Bronchial epithelial cell (primary cell): Measurements from ENCODE around the gene NSDHL. TPM values are rescaled to one million over a fixed set of nuclear protein-coding genes. Genes with fewer than 3 reads are reported as not detected.
A peak's percentile ranks its signal among the peaks of the same experiment; 100 is the strongest.

ENCODE experiments used
- DNase-seq: peaks from one replicate; pipeline ENCODE4 v3.0.0-alpha.2; 2010; ENCODE audit warnings: low read depth
- FAIRE-seq: peaks from 2 replicates; lab custom pipeline; 2011; peaks lifted over from hg19 to GRCh38; lab: Jason Lieb, UNC
- H3K27me3 ChIP-seq: 2 replicates; pipeline ENCODE4 v1.5.1; 2011; ENCODE audit warnings: low read length; ENCODE audit not compliant: control insufficient read depth, insufficient read depth
- H3K36me3 ChIP-seq: 2 replicates; pipeline ENCODE4 v1.5.1; 2011; ENCODE audit warnings: low read length; ENCODE audit not compliant: control insufficient read depth, insufficient read depth
- H3K4me3 ChIP-seq: 2 replicates; pipeline ENCODE4 v1.5.1; 2011; ENCODE audit warnings: mild to moderate bottlenecking, low read depth, low read length, control low read depth
- total RNA-seq: library from RNA; depleted of rRNA; stranded (reverse); fragments of >200 nt; gene quantifications from 2 replicates; pipeline ENCODE4 v1.2.1, GENCODE V29; 2014
- TF ChIP-seq, protein P1 (sequence below): IDR thresholded peaks from 2 replicates; pipeline ENCODE4 v1.5.1; 2011; ENCODE audit warnings: mild to moderate bottlenecking, moderate library complexity, low read length, control low read depth, inconsistent platforms; ENCODE audit not compliant: insufficient read depth, severe bottlenecking

Gene NSDHL
- total RNA-seq, 1 donor from 2014 or later = 18.4 TPM

DNA sequence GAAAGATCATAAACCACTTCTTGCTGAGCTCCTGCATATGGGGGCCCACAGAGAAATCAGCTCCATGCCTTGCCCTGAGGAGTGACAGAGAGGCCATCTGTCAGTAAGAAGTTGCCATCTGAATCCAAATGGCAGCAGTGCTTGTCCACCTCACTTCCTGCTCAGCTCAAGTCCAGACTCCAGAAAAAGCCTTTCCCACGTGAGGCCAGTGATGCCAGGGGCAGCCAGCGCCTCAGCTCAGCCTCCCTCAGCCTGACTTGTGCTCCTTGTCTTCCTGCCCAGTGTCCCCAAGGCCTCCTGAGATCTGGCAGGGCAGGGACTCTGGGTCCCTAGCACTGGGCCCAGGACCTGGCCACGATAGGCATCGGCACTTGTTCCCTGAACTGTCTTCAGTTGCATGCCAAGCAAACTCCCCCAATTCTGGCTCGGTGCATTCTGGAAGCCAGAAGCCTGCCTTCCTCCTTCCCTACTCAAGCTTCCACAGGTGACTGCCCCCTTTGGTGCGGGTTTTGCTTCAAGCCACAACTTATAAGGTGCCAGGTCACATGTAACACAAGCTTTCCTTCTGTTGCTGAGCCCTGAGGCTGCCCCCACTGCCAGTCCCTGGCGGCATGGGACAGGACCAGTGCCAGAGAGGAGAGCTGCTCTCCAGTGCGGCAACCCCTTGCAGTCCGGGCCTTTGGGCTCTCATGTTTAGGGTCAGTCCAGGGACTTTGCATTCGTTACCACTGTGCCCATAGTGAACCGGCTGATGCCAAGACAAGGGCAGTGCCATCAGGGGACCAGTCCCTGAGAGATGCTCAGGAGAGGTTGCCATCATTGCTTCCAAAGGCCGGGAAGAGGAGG, 69.2 kb downstream of the NSDHL start:
- peak overlapping the region; percentile 62 for H3K4me3 ChIP-seq
- DNase-seq (no peak), FAIRE-seq (no peak)
- H3K36me3 ChIP-seq = peaks cover 12% of the 10 kb centered on the region
- TF ChIP-seq, protein P1, sequence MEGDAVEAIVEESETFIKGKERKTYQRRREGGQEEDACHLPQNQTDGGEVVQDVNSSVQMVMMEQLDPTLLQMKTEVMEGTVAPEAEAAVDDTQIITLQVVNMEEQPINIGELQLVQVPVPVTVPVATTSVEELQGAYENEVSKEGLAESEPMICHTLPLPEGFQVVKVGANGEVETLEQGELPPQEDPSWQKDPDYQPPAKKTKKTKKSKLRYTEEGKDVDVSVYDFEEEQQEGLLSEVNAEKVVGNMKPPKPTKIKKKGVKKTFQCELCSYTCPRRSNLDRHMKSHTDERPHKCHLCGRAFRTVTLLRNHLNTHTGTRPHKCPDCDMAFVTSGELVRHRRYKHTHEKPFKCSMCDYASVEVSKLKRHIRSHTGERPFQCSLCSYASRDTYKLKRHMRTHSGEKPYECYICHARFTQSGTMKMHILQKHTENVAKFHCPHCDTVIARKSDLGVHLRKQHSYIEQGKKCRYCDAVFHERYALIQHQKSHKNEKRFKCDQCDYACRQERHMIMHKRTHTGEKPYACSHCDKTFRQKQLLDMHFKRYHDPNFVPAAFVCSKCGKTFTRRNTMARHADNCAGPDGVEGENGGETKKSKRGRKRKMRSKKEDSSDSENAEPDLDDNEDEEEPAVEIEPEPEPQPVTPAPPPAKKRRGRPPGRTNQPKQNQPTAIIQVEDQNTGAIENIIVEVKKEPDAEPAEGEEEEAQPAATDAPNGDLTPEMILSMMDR = no peak
- no peaks in the 10 kb centered on the region for H3K27me3 ChIP-seq

DNA sequence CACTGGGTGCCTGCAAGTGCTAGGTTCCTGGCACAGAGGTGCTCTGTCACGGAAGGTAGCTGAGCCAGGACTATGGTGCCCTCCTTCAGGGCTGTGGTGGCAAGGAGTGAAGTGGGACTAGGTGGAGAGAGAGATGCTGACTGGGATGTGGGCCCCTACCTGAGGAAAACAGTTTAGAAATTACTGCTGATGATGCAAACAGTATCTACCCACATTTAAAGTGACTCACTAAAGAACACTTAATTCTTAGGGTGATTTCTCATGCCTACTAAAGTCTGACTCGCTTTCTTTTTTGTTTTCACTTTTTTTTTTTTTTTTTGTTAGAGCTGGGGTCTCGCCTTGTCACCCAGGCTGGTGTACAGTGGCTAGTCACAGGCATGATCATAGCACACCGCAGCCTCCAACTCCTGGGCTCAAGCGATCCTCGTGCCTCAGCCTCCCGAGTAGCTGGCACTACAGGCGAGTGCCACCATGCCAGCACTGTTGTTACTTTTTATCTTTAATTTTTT, 70.1 kb downstream of the NSDHL start:
- no peaks in the 10 kb centered on the region for H3K27me3 ChIP-seq
- peaks cover 12% of the 10 kb centered on the region for H3K36me3 ChIP-seq
- FAIRE-seq (no peak), DNase-seq (peak; percentile 51)
- TF ChIP-seq, protein P1 = no peak
- peak overlapping the region; percentile 62 for H3K4me3 ChIP-seq

DNA sequence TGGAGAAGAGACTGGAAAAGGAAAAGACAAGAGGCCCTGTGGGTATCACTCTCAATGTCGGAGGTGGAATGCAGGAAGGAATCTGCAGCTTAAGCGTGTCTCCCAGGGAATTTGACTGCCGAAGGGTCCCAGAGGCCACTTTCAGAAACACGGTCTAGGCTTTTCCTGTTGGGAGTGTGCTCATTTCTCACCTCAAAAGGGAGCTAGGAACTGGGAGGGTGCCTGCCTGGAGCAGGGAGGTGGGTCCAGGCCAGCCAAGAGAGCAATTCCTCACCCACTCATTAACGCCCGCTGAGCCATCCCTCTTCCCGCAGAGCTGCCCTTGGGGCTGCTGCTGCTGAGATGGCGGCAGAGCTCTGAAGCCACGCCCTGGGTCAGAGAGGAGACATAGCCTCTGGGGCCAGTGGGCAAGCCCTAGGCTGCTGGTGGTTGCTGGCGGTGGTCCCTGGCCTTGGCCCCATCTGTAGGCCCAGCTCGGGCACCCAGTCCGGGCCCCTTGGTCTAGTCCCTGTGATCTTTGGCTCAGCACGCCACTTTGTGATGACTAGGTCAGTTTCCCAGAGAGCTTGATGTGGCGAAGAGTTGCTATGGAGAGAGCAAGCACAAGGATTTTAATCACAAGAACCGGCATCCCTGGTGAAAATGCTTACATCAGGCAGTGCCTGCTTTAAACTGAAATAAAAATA, 71.1 kb downstream of the NSDHL start:
- FAIRE-seq = no peak
- Histone ChIP-seq H3K4me3 (no peak overlapping the region), H3K36me3 (peaks cover 17% of the 10 kb centered on the region), H3K27me3 (no peaks in the 10 kb centered on the region)
- DNase-seq = no peak
- TF ChIP-seq, protein P1 = no peak

DNA sequence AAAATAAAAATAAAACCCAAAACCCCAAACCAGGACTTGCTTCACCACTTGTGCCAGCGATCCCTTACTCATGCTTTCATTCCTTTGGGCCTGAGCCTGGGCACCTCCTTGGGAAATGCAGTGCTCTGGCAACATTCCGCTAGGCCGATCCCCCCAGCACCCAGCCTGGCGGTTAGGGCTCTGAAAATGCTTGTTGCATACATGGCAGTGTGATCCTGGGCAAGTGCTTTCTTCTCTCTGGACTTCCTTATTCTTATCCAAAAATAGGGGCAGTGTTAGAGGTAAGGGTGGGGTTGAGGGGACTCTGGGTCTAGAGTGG, 71.6 kb downstream of the NSDHL start:
- TF ChIP-seq, protein P1 = no peak
- FAIRE-seq (no peak), DNase-seq (no peak)
- H3K36me3 ChIP-seq = peaks cover 21% of the 10 kb centered on the region
- H3K4me3 ChIP-seq = no peak overlapping the region
- H3K27me3 ChIP-seq = no peaks in the 10 kb centered on the region

DNA sequence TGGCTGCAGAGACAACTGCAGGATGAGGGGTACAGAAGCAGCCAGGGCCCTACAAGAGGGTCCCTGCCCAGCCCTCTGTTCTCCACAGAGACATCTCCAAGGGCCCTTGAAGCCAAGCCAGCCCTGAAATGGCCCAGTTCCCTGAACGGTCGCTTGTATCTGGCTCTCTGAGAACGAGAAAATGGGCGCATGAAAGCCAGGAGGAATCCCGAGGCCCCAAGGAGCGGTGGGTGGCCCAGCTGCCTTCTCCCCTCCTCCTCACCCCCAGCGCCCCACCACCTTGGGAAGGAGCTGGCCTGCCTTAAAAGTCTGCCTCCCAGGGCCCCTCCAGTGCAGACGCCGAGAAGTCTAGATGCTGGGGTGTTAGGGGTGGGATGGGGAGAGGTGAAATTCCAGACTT, 72.7 kb downstream of the NSDHL start:
- FAIRE-seq = no peak
- Histone ChIP-seq H3K4me3 (no peak overlapping the region), H3K36me3 (peaks cover 23% of the 10 kb centered on the region), H3K27me3 (no peaks in the 10 kb centered on the region)
- no peak for DNase-seq
- TF ChIP-seq, protein P1 = no peak
